Activated CD4-positive, alpha-beta memory T cell treated with anti-CD3 and anti-CD28 coated beads for 36 hours (primary cell): ENCODE data around the gene KCTD15. TPM values are rescaled to one million over a fixed set of nuclear protein-coding genes. Genes with fewer than 3 reads are reported as not detected.

Experiments
- CTCF ChIA-PET: fragments of 350-600 bp; sonication (Branson Sonifier 250); formaldehyde crosslinking; loops from one replicate; lab custom pipeline; 2021; ENCODE audit warnings: antibody characterized with exemption, inconsistent platforms; lab: Charles Lee
- POLR2A ChIA-PET: fragments of 350-600 bp; sonication (Branson Sonifier 250); formaldehyde crosslinking; loops from one replicate; lab custom pipeline; 2021; ENCODE audit warnings: antibody characterized with exemption; lab: Charles Lee
- DNase-seq: peaks from one replicate; pipeline ENCODE4 v3.0.0-alpha.2; 2020
- H3K27ac Mint-ChIP-seq: one replicate; pipeline ENCODE4 v1.8.0; 2021; ENCODE audit warnings: mixed read lengths
- H3K27me3 Mint-ChIP-seq: one replicate; pipeline ENCODE4 v1.8.0; 2021; ENCODE audit warnings: mixed read lengths
- H3K36me3 Mint-ChIP-seq: one replicate; pipeline ENCODE4 v1.8.0; 2021; ENCODE audit warnings: mixed read lengths
- H3K4me1 Mint-ChIP-seq: one replicate; pipeline ENCODE4 v1.8.0; 2021; ENCODE audit warnings: low read depth, mixed read lengths
- H3K4me3 Mint-ChIP-seq: one replicate; pipeline ENCODE4 v1.8.0; 2021; ENCODE audit warnings: mild to moderate bottlenecking, mixed read lengths
- H3K9me3 Mint-ChIP-seq: one replicate; pipeline ENCODE4 v1.8.0; 2021; ENCODE audit warnings: mixed read lengths
- intact Hi-C: fragments of 100-400 bp; cut with micrococcal nuclease; formaldehyde crosslinking; loops from one replicate; pipeline ENCODE4 v1.15.1; 2023
- total RNA-seq, 2 experiments: library from RNA; stranded (reverse); gene quantifications; one replicate each; pipeline ENCODE4 v1.2.3, GENCODE V29; 2021

The KCTD15 gene
- total RNA-seq, 2 experiments from 2014 or later = 10.2 to 11.8 TPM

DNA sequence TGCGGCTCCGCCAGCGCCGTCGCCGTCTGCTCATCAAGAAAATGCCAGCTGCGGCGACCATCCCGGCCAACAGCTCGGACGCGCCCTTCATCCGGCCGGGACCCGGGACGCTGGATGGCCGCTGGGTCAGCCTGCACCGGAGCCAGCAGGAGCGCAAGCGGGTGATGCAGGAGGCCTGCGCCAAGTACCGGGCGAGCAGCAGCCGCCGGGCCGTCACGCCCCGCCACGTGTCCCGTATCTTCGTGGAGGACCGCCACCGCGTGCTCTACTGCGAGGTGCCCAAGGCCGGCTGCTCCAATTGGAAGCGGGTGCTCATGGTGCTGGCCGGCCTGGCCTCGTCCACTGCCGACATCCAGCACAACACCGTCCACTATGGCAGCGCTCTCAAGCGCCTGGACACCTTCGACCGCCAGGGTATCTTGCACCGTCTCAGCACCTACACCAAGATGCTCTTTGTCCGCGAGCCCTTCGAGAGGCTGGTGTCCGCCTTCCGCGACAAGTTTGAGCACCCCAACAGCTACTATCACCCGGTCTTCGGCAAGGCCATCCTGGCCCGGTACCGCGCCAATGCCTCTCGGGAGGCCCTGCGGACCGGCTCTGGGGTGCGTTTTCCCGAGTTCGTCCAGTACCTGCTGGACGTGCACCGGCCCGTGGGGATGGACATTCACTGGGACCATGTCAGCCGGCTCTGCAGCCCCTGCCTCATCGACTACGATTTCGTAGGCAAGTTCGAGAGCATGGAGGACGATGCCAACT lies 24.4 kb upstream of the KCTD15 start:
- POLR2A ChIA-PET = no interaction called here
- no peak for DNase-seq
- H3K27ac Mint-ChIP-seq = no peak overlapping the region
- H3K36me3 Mint-ChIP-seq = no peaks in the 10 kb centered on the region
- H3K27me3 Mint-ChIP-seq = peaks cover 16% of the 10 kb centered on the region
- H3K9me3 Mint-ChIP-seq = no peaks in the 10 kb centered on the region
- H3K4me3 Mint-ChIP-seq = no peak overlapping the region
- intact Hi-C loops = loop anchor here (5.0 kb wide), 1 partner anchor 535 kb away; no protein-coding TSS in a partner anchor
- no peaks in the 10 kb centered on the region for H3K4me1 Mint-ChIP-seq
- CTCF ChIA-PET = interaction anchor here (5.1 to 5.5 kb wide), 2 partner anchors 342 to 357 kb away, joined by 34 to 67 read pairs; no protein-coding TSS in a partner anchor

DNA sequence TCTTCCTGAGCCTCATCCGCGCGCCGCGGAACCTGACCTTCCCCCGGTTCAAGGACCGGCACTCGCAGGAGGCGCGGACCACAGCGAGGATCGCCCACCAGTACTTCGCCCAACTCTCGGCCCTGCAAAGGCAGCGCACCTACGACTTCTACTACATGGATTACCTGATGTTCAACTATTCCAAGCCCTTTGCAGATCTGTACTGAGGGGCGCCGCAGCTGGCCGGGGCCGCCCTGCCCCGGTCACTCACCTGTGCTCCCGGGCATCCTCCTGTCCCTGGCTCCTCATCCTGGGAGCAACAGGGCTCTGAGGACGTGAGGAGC lies 23.9 kb upstream of the KCTD15 start:
- no peak for DNase-seq
- no peaks in the 10 kb centered on the region for H3K4me1 Mint-ChIP-seq
- H3K4me3 Mint-ChIP-seq = no peak overlapping the region
- no peaks in the 10 kb centered on the region for H3K36me3 Mint-ChIP-seq
- peaks cover 12% of the 10 kb centered on the region for H3K27me3 Mint-ChIP-seq
- POLR2A ChIA-PET = no interaction called here
- intact Hi-C loops = loop anchor here (5.0 kb wide), 1 partner anchor 536 kb away; no protein-coding TSS in a partner anchor
- CTCF ChIA-PET = interaction anchor here (0.6 to 1.3 kb wide), 2 partner anchors 341 to 342 kb away, joined by 4 to 5 read pairs; no protein-coding TSS in a partner anchor
- no peak overlapping the region for H3K27ac Mint-ChIP-seq
- no peaks in the 10 kb centered on the region for H3K9me3 Mint-ChIP-seq

- H3K4me3 Mint-ChIP-seq = no peak overlapping the region
- peaks cover 13% of the 10 kb centered on the region for H3K27me3 Mint-ChIP-seq
- peaks cover 3% of the 10 kb centered on the region for H3K4me1 Mint-ChIP-seq
- no peaks in the 10 kb centered on the region for H3K9me3 Mint-ChIP-seq
- H3K27ac Mint-ChIP-seq = no peak overlapping the region
- POLR2A ChIA-PET = no interaction called here
- no peaks in the 10 kb centered on the region for H3K36me3 Mint-ChIP-seq
- CTCF ChIA-PET = interaction anchor here (1.3 kb wide), 1 partner anchor 343 kb away, joined by 5 read pairs; no protein-coding TSS in a partner anchor
- intact Hi-C loops = loop anchor here (5.0 kb wide), 1 partner anchor 537 kb away; no protein-coding TSS in a partner anchor
- no peak for DNase-seq
These were observed 22.7 kb upstream of the KCTD15 start for GRCh38 chr19:33773704-33774624.

DNA sequence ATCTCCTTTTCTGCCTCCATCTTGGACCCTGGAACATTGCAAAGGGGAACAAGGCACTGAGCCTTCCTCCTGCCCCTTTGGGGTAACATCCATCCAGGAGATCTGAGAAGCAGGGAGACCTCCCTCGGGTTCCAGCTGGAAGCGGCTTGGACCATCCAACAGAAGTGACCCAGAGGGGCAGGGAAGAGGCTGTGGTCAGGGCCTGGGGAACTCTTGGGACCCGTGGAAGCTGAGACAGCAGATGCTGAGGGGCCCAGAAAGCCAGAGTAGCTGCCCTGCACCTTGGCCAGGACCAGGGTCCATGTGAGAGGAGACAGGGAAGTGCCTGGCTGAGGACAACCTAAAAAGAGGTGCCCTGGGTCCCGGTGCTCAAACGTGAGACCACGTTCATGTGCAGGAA lies 21.9 kb upstream of the KCTD15 start:
- no peaks in the 10 kb centered on the region for H3K9me3 Mint-ChIP-seq
- intact Hi-C loops = loop anchor here (5.0 kb wide), 1 partner anchor 537 kb away; no protein-coding TSS in a partner anchor
- peaks cover 18% of the 10 kb centered on the region for H3K27me3 Mint-ChIP-seq

DNA sequence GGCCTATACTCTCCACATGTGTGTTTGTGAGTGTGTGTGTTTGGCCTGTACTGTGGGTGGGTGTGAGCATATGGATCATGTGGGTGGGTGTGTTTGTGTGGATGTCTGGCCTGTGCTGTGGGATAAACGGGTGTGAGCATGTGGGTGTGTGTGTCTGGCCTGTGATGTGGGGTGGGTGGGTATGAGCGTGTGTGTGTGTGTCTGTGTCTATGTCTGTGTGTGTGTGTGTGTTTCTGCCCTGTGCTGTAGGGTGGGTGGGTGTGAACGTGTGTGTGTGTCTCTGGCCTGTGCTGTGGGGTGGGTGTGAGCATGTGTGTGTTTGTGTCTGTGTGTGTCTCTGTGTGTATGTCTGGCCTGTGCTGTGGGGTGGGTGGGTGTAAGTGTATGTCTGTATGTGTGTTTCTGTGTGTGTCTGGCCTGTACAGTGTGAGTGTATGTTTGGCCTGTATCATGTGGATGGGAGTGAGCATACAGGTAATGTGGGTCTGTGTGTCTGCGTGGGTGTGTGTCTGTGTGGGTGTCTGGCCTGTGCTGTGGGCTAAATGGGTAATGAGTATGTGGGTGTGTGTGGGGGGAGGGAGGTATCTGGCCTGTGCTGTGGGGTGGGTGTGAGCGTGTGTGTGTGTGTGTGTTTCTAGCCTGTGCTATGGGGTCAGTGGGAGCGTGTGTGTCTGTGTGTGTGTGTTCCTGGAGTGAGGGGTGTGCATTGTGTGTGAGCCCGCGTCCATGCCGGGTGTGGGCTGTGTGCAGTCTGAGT lies 20.8 kb upstream of the KCTD15 start:
- intact Hi-C loops = no loop called here
- ChIA-PET POLR2A (no interaction called here), CTCF (interaction anchor here (1.1 to 4.5 kb wide), 5 partner anchors 17 to 346 kb away, joined by 3 to 106 read pairs (median 11); no protein-coding TSS in a partner anchor)

More for the DNA sequence above, 21.9 kb upstream of the KCTD15 start:
- CTCF ChIA-PET = interaction anchor here (1.1 kb wide), 1 partner anchor 20 kb away, joined by 3 read pairs; no protein-coding TSS in a partner anchor
- no peak for DNase-seq
- no peak overlapping the region for H3K4me3 Mint-ChIP-seq
- POLR2A ChIA-PET = no interaction called here
- H3K27ac Mint-ChIP-seq = no peak overlapping the region
- peaks cover 3% of the 10 kb centered on the region for H3K4me1 Mint-ChIP-seq
- no peaks in the 10 kb centered on the region for H3K36me3 Mint-ChIP-seq

GRCh38 chr19:33777351-33777750 lies 19.3 kb upstream of the KCTD15 start:
- no peak for DNase-seq
- no peaks in the 10 kb centered on the region for H3K9me3 Mint-ChIP-seq
- H3K4me3 Mint-ChIP-seq = no peak overlapping the region
- H3K36me3 Mint-ChIP-seq = no peaks in the 10 kb centered on the region
- no peak overlapping the region for H3K27ac Mint-ChIP-seq
- H3K27me3 Mint-ChIP-seq = peaks cover 14% of the 10 kb centered on the region
- CTCF ChIA-PET = interaction anchor here (0.7 to 4.7 kb wide), 82 partner anchors 9 to 935 kb away, joined by 3 to 106 read pairs (median 5); partner anchors contain the start of genes KCTD15 and PEPD
- intact Hi-C loops = no loop called here
- POLR2A ChIA-PET = no interaction called here
- H3K4me1 Mint-ChIP-seq = peaks cover 5% of the 10 kb centered on the region

More for the DNA sequence above, 20.8 kb upstream of the KCTD15 start:
- Mint-ChIP-seq H3K27ac (no peak overlapping the region), H3K27me3 (peaks cover 16% of the 10 kb centered on the region), H3K4me1 (peaks cover 3% of the 10 kb centered on the region), H3K4me3 (no peak overlapping the region), H3K9me3 (no peaks in the 10 kb centered on the region), H3K36me3 (no peaks in the 10 kb centered on the region)
- DNase-seq = no peak

- POLR2A ChIA-PET = interaction anchor here (1.0 kb wide), 1 partner anchor 17 kb away, joined by 3 read pairs; no protein-coding TSS in a partner anchor
- Mint-ChIP-seq H3K36me3 (no peaks in the 10 kb centered on the region), H3K9me3 (no peaks in the 10 kb centered on the region), H3K27me3 (peaks cover 14% of the 10 kb centered on the region), H3K4me3 (no peak overlapping the region), H3K4me1 (peaks cover 5% of the 10 kb centered on the region), H3K27ac (no peak overlapping the region)
- intact Hi-C loops = loop anchor here (1.0 to 2.0 kb wide), 3 partner anchors 221 to 368 kb away; no protein-coding TSS in a partner anchor
- CTCF ChIA-PET = interaction anchor here (0.7 to 4.7 kb wide), 87 partner anchors 9 to 935 kb away, joined by 3 to 106 read pairs (median 5); partner anchors contain the start of genes KCTD15 and PEPD
- DNase-seq = no peak
These were observed 18.9 kb upstream of the KCTD15 start for GRCh38 chr19:33777753-33778088.

GRCh38 chr19:33778089-33778791 lies 18.4 kb upstream of the KCTD15 start:
- CTCF ChIA-PET = interaction anchor here (0.6 to 4.7 kb wide), 91 partner anchors 9 to 935 kb away, joined by 3 to 106 read pairs (median 4); partner anchors contain the start of genes KCTD15 and PEPD
- peak; percentile 89 for DNase-seq
- peaks cover 14% of the 10 kb centered on the region for H3K27me3 Mint-ChIP-seq
- H3K9me3 Mint-ChIP-seq = no peaks in the 10 kb centered on the region
- H3K4me3 Mint-ChIP-seq = no peak overlapping the region
- H3K36me3 Mint-ChIP-seq = no peaks in the 10 kb centered on the region
- H3K4me1 Mint-ChIP-seq = peaks cover 5% of the 10 kb centered on the region
- no peak overlapping the region for H3K27ac Mint-ChIP-seq
- POLR2A ChIA-PET = interaction anchor here (1.0 kb wide), 1 partner anchor 16 kb away, joined by 3 read pairs; no protein-coding TSS in a partner anchor
- intact Hi-C loops = loop anchor here (1.0 to 2.0 kb wide), 3 partner anchors 221 to 367 kb away; no protein-coding TSS in a partner anchor

DNA sequence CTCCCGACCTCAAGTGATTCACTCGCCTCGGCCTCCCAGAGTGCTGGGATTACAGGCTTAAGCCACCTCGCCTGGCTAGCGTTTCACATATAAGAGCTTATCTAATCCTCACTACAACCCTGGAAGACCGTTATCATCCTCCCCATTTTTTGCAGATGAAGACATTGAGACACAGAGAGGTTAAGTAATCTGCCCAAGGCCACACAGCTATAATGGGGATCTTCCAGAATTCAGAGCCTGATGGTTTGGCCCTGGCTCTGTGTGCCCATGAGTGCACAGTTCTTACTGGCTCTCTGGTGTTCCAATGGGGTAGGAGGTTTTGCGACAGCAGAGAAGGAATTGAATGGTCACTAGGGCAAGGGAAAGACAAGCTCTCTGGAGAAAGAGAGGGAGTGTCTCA lies 16.8 kb upstream of the KCTD15 start:
- no peak overlapping the region for H3K27ac Mint-ChIP-seq
- CTCF ChIA-PET = interaction anchor here (1.2 to 4.7 kb wide), 4 partner anchors 13 to 315 kb away, joined by 3 to 106 read pairs (median 36); no protein-coding TSS in a partner anchor

DNA sequence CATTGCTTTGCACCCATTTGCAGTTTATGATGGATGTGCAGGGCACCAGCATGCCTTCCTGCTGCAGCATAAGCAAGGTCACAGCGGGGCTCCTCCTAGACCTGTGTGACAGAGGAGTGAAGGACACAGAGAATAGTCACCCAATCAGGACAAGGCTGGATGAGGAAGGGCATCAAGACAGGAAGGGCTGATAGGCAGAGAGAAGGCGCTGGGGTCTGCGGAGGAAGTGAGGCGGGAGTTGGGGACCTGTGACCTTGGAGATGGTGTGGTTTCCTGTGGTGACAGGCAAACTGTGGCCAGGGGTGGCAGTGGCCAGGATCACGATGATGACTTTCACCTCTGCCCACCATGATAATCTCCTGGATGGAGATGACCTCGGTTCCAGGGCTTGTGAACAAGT lies 16.4 kb upstream of the KCTD15 start:
- no peak for DNase-seq
- Mint-ChIP-seq H3K27me3 (peaks cover 14% of the 10 kb centered on the region), H3K4me3 (no peak overlapping the region), H3K4me1 (peaks cover 5% of the 10 kb centered on the region), H3K27ac (no peak overlapping the region), H3K36me3 (no peaks in the 10 kb centered on the region), H3K9me3 (no peaks in the 10 kb centered on the region)
- intact Hi-C loops = no loop called here
- POLR2A ChIA-PET = no interaction called here
- CTCF ChIA-PET = interaction anchor here (1.2 to 4.7 kb wide), 4 partner anchors 13 to 315 kb away, joined by 3 to 106 read pairs (median 36); no protein-coding TSS in a partner anchor

More for the DNA sequence above, 16.8 kb upstream of the KCTD15 start:
- Mint-ChIP-seq H3K27me3 (peaks cover 14% of the 10 kb centered on the region), H3K4me3 (no peak overlapping the region), H3K4me1 (peaks cover 5% of the 10 kb centered on the region), H3K9me3 (no peaks in the 10 kb centered on the region), H3K36me3 (no peaks in the 10 kb centered on the region)
- DNase-seq = no peak
- intact Hi-C loops = loop anchor here (2.0 kb wide), 1 partner anchor 219 kb away; no protein-coding TSS in a partner anchor
- POLR2A ChIA-PET = no interaction called here
